Measurements from ENCODE around the gene ITPR1.

The ITPR1 gene

GRCh38 chr3:4841776-4842440 lies 348.8 kb downstream of the ITPR1 start:
- no peak overlapping the region for H3K4me3 ChIP-seq (replicated peaks; ENCODE audit: low read depth, low read length)
- TF ChIP-seq, protein P1, sequence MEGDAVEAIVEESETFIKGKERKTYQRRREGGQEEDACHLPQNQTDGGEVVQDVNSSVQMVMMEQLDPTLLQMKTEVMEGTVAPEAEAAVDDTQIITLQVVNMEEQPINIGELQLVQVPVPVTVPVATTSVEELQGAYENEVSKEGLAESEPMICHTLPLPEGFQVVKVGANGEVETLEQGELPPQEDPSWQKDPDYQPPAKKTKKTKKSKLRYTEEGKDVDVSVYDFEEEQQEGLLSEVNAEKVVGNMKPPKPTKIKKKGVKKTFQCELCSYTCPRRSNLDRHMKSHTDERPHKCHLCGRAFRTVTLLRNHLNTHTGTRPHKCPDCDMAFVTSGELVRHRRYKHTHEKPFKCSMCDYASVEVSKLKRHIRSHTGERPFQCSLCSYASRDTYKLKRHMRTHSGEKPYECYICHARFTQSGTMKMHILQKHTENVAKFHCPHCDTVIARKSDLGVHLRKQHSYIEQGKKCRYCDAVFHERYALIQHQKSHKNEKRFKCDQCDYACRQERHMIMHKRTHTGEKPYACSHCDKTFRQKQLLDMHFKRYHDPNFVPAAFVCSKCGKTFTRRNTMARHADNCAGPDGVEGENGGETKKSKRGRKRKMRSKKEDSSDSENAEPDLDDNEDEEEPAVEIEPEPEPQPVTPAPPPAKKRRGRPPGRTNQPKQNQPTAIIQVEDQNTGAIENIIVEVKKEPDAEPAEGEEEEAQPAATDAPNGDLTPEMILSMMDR (IDR thresholded peaks at IDR 0.05; ENCODE audit: low read depth, low read length, missing control alignments): no peak
- no peak for DNase-seq (ENCODE audit: extremely low read depth, low read depth)

DNA sequence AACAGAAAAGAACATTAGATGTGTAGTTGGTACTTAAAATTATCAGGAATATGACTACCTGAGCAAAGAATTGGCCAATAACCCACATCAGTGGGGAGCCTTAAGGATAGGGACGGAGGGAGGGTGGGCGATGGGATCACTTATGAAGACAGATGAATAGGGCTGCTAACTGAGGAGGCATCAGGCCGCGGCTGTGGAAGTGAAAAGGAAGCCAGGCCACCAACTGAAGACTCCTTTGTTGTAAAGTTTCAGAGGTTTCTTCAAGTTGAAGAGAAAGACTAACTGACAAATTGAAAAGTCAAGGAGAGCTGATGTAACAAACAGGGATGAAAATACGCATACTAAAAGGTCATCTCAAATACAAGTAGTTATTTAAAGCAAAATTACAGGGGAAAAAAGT lies 350.5 kb downstream of the ITPR1 start:
- TF ChIP-seq, protein P1 (IDR thresholded peaks at IDR 0.05; ENCODE audit: low read depth, low read length, missing control alignments): no peak

DNA sequence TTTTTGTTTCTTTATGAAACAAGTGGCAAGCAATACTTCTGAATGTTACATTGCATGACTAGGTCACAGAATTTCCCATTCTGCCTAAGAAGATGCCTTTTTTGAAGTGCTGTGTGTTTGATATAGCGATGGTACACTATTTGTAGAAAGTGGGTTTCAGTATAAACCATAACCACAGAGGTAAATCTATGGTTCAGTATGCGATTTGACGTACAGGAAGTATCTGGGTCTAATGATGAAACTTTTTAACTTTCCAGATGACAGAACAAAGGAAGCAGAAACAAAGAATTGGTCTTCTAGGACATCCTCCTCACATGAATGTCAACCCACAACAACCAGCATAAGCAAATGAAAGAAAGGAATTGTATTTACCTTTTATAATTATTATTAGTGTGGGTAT lies 352.7 kb downstream of the ITPR1 start:
- TF ChIP-seq, protein P1 (IDR thresholded peaks at IDR 0.05; ENCODE audit: low read depth, low read length, missing control alignments): no peak

More for the DNA sequence above, 350.5 kb downstream of the ITPR1 start:
- DNase-seq (ENCODE audit: extremely low read depth, low read depth): no peak
- no peak overlapping the region for H3K4me3 ChIP-seq (replicated peaks; ENCODE audit: low read depth, low read length)

GRCh38 chr3:4846543-4846942 lies 353.4 kb downstream of the ITPR1 start:
- no peak for DNase-seq (ENCODE audit: extremely low read depth, low read depth)
- H3K4me3 ChIP-seq (replicated peaks; ENCODE audit: low read depth, low read length): no peak overlapping the region
- TF ChIP-seq, protein P1 (IDR thresholded peaks at IDR 0.05; ENCODE audit: low read depth, low read length, missing control alignments): no peak

More for the DNA sequence above, 352.7 kb downstream of the ITPR1 start:
- no peak overlapping the region for H3K4me3 ChIP-seq (replicated peaks; ENCODE audit: low read depth, low read length)
- DNase-seq (ENCODE audit: extremely low read depth, low read depth): no peak

GRCh38 chr3:4848176-4848825 lies 355.2 kb downstream of the ITPR1 start:
- TF ChIP-seq, protein P1 (IDR thresholded peaks at IDR 0.05; ENCODE audit: low read depth, low read length, missing control alignments): no peak
- H3K4me3 ChIP-seq (replicated peaks; ENCODE audit: low read depth, low read length): no peak overlapping the region

GRCh38 chr3:4849136-4849535 lies 356.0 kb downstream of the ITPR1 start:
- no peak for DNase-seq (ENCODE audit: extremely low read depth, low read depth)
- TF ChIP-seq, protein P1 (IDR thresholded peaks at IDR 0.05; ENCODE audit: low read depth, low read length, missing control alignments): no peak

More at GRCh38 chr3:4848176-4848825, 355.2 kb downstream of the ITPR1 start:
- DNase-seq (ENCODE audit: extremely low read depth, low read depth): no peak

More at GRCh38 chr3:4849136-4849535, 356.0 kb downstream of the ITPR1 start:
- H3K4me3 ChIP-seq (replicated peaks; ENCODE audit: low read depth, low read length): no peak overlapping the region

Data from HFF-Myc (cell line).